HG02973 (cell line): ENCODE data around the gene PRKCD.
A peak's percentile ranks its signal among the peaks of the same experiment; 100 is the strongest.

Source experiments
- ATAC-seq: cut with Tn5 transposase; IDR thresholded peaks from one replicate; pipeline ENCODE4 v1.9.1; 2021; ENCODE audit warnings: moderate library complexity; ENCODE audit not compliant: unreplicated experiment

PRKCD gene

DNA sequence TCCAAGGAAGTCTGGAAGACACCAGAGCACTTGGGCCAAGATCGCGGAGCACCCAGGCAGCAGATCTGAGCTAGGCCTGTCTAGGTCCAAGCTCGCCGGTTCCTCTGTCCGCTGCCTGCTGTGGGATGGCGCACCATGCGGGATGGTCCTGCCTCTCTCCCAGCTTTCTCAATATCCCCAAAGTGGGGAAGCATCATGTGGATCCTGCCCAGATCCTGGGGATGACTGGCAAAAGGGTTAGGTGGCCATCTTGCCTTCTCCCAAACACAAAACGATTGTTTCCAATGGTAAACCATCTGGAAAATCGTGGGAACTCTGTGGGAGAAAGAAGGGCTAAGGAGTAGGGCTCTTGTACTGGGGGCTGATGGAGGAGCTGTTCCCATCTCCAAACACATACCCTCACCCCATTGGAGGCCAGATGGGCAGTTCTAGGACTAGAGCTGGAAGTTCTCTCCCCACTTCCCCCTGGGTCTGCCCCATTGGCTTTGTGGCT, 8.9 kb downstream of the PRKCD start:
- ATAC-seq = no peak

GRCh38 chr3:53170325-53171063, 9.5 kb downstream of the PRKCD start:
- ATAC-seq = peak; percentile 30

DNA sequence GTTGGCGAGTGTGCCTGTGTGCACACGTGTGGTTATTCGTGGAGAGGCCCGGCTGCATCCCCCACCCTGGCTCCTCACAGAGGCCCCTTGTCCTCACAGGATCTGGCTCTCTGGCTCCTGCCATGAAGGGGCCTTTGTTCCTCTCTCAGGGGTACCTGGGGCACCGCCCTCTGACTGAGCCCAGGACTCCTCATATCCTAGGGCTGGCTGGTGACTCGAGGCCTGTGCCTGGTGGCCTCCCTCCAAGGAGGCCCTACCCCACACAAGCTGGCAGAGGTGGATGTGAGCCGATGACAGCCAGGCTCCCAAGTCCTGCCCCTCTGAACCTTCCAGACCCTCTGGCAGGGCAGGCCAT, 10.0 kb downstream of the PRKCD start:
- ATAC-seq = no peak

- ATAC-seq = no peak
Measured at GRCh38 chr3:53171827-53172505, 11.0 kb downstream of the PRKCD start.

GRCh38 chr3:53173107-53173506, 12.1 kb downstream of the PRKCD start:
- ATAC-seq = no peak

DNA sequence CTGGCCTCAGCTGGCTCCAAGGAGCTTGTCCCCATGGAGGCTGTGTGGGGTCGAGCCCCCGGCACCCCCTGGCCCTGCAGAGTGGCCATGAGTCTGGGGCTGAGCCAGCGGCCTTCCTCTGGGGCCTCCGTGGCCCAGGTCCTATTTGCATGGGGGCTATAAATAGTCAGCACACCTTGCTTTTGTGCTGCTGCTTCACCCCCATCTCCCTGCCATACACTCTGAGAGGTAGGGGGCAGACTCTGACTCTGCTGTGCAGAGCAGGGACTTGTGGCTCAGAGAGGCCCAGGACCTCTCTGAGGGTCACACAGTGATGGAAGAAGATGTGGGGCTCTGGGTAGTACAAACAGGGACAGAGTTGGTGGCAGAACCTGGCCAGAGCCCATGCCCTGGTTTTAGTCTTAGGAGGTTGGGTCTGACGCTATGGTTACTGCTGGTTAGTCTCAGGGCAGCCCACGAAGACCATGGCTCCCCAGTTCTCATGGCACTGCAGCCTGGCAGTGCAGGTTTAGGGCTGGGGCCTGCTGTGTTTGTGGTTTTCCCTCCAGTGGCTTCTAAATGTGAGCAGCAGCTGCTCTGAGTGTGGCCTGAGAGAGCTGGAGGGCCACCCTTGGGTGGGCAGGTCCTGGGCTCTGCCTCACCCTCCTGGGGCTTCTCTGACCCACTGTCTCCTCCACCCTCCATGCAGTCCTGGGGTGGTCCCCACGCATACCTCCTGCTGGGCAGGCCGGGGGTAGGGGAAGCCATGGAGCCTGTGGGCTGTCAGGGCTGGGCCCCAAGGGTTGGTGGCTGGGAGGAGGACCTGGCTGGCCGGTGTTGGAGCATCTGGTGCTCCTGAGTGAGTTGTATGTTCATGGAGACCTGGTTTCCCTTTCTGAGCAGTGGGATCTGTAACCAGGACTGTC, 13.6 kb downstream of the PRKCD start:
- no peak for ATAC-seq

GRCh38 chr3:53175613-53176540, 14.9 kb downstream of the PRKCD start:
- ATAC-seq = no peak

DNA sequence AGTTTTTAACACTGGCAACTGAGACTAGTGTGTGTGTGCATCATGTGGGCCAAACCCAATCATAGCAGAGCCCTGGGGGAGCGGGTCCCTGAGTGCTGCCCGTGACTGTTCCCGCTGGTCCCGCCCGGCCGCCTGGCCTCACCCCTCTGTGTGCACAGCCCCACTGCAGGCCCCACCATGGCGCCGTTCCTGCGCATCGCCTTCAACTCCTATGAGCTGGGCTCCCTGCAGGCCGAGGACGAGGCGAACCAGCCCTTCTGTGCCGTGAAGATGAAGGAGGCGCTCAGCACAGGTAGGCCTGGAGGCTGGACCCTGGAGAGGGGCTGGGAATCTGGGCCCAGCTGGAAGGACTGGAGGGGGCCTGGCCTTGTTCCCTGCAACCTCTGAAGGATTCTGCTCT, 17.2 kb downstream of the PRKCD start:
- ATAC-seq = no peak

- ATAC-seq = no peak
Measured at GRCh38 chr3:53179580-53179979, 18.6 kb downstream of the PRKCD start.

- ATAC-seq = peak; percentile 89
Measured at GRCh38 chr3:53180305-53181023, 19.5 kb downstream of the PRKCD start.

- peak; percentile 12 for ATAC-seq
Measured at GRCh38 chr3:53181024-53181371, 20.0 kb downstream of the PRKCD start.

DNA sequence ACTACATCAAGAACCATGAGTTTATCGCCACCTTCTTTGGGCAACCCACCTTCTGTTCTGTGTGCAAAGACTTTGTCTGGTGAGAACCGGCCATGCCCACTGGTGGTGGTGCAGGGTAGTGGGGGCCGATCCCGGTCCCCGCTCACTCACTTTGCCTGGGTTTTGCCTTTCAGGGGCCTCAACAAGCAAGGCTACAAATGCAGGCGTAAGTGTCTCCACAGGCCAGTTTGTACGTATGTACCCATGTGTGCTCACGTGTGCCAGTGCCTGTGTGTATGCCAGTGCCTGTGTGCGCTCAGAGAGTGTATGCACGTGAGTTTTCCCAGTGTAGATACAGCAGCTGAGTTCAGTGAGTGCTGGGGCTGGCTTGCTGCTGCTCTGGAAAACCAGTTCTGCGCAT, 20.5 kb downstream of the PRKCD start:
- no peak for ATAC-seq

- no peak for ATAC-seq
Measured at GRCh38 chr3:53182764-53183355, 21.9 kb downstream of the PRKCD start.

GRCh38 chr3:53183514-53183913, 22.5 kb downstream of the PRKCD start:
- no peak for ATAC-seq

DNA sequence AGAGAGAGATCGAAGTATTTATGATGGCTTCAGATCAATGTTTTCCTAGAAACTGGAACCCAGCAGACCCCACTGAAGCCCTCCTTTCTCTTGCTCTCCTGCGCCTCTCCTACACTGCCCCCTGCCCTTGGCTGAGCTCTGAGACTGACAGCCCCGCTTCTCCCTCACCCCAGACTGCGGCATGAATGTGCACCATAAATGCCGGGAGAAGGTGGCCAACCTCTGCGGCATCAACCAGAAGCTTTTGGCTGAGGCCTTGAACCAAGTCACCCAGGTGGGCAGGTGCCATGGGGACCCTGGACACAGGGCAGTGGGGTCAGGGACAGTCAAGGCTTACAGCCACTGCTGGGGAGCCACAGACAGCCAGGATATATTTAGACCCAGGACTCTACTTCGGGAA, 23.7 kb downstream of the PRKCD start:
- no peak for ATAC-seq

DNA sequence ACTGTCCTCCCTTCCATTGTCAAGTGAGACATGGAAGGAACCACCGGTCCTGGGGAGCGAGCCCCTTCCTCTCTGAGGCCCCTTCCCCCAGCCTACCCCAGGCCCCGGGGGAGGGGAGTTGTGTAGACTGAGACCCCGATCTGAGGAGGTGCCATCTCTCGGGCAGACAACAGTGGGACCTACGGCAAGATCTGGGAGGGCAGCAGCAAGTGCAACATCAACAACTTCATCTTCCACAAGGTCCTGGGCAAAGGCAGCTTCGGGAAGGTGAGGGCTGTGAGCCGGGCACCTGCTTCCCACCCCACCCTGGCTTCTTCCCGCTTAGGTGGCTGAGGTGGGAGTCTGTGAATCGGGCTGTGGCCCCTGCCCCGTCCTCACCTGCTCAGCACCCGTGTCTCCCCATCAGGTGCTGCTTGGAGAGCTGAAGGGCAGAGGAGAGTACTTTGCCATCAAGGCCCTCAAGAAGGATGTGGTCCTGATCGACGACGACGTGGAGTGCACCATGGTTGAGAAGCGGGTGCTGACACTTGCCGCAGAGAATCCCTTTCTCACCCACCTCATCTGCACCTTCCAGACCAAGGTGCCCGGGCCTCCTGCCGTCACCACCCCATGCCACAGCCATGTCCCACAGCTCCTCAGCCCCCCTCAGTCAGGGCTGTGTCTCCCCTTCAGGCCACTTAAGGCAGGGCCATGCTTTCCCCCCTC, 24.9 kb downstream of the PRKCD start:
- ATAC-seq = no peak

DNA sequence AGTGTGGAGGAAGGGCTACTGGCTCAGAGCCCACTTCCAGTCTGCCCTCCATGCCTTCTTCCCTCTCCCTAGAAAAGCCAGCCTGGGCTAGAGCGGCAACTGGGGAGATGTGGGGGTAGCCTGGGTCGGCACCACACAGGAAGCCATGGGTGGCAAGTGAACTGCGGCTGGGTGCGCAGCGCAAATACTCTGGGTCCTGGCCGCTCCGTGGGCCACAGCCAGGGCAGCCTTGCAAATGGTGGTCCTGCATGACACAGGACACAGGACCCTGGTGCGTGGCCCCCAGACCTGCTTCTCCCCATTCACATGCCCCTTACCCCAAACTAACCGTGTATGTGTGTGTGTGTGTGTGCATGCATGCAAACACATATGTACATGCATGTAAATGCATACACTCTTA, 25.7 kb downstream of the PRKCD start:
- no peak for ATAC-seq

DNA sequence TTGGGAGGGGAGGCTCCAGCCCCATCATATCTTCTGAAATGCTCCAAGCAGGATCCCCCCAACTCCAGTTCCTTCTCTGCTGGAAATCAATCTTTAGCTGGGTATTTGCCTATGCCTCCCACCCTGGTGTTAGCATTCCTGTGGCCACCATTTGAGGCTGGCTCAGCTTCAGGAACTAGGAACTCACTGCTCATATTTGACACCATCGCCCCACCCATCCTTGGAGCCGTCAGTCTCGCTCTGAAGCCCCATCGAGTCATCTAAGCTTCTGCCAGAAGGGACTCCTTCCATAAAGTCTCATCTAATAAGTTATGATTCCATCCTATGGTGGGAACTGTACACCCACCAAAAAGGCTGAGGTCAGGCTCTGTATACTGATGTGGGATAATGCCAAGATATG, 26.4 kb downstream of the PRKCD start:
- no peak for ATAC-seq

- no peak for ATAC-seq
Measured at GRCh38 chr3:53188136-53188685, 27.2 kb downstream of the PRKCD start.
